Neutrophil (primary cell): ENCODE data around the gene GRK3.

Source experiments
- H3K27ac ChIP-seq: fragments of 200-600 bp; sonication (generic); 2 replicates; pipeline ENCODE4 v1.5.1; 2016; ENCODE audit warnings: mild to moderate bottlenecking, moderate library complexity
- H3K27me3 ChIP-seq: fragments of 200-600 bp; sonication (generic); 2 replicates; pipeline ENCODE4 v1.6.0; 2016; ENCODE audit warnings: mild to moderate bottlenecking
- H3K36me3 ChIP-seq: fragments of 200-600 bp; sonication (generic); 2 replicates; pipeline ENCODE4 v1.5.1; 2017
- H3K4me1 ChIP-seq, 2 experiments: fragments of 200-600 bp in 1 of 2; sonication (generic) in 1 of 2; 1 replicate in 1 of 2; 2 replicates in 1 of 2; pipeline versions ENCODE4 v1.5.1 to v1.6.1; 2013 to 2016; ENCODE audit warnings: low read depth in 1 of 2, low read length in 1 of 2, mild to moderate bottlenecking in 1 of 2, moderate library complexity in 1 of 2; ENCODE audit not compliant: control insufficient read depth in 1 of 2, insufficient read depth in 1 of 2
- H3K4me3 ChIP-seq, 2 experiments: fragments of 200-600 bp in 1 of 2; sonication (generic) in 1 of 2; 1 replicate in 1 of 2; 2 replicates in 1 of 2; pipeline ENCODE4 v1.5.1; 2013 to 2016; ENCODE audit warnings: low read depth in 1 of 2, low read length in 1 of 2, mild to moderate bottlenecking in 1 of 2, moderate library complexity in 1 of 2
- H3K9me3 ChIP-seq: fragments of 200-600 bp; sonication (generic); 2 replicates; pipeline ENCODE4 v1.5.1; 2016
- TF ChIP-seq, protein P1 (sequence below): fragments of 200-600 bp; sonication (generic); IDR thresholded peaks from 2 replicates; pipeline ENCODE4 v1.5.1; 2016; ENCODE audit warnings: antibody characterized with exemption

The GRK3 gene

DNA sequence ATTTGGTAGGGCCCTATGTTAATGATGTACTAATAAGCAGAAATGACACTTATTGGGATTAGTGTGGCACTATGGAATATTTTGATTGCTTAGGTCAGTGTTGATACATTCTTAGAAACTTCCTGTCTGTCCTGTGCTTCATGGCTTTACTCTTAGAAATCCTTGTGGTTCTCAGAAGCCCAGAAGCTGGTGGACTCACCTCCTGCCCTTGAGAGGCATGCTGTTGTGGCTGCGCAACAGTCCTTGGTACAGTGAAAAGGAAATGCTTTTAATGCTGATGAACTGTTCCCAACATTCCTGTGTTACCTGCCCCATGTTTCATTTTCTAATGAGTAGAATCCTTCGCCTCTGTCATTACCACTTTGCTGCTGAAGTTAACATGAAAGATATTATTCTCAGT lies 125.2 kb downstream of the GRK3 start:
- Histone ChIP-seq H3K9me3 (no peaks in the 10 kb centered on the region), H3K4me1 (no peaks in the 10 kb centered on the region), H3K4me3 (no peak overlapping the region), H3K36me3 (peaks cover 25% of the 10 kb centered on the region), H3K27ac (no peak overlapping the region), H3K27me3 (no peaks in the 10 kb centered on the region)
- TF ChIP-seq, protein P1, sequence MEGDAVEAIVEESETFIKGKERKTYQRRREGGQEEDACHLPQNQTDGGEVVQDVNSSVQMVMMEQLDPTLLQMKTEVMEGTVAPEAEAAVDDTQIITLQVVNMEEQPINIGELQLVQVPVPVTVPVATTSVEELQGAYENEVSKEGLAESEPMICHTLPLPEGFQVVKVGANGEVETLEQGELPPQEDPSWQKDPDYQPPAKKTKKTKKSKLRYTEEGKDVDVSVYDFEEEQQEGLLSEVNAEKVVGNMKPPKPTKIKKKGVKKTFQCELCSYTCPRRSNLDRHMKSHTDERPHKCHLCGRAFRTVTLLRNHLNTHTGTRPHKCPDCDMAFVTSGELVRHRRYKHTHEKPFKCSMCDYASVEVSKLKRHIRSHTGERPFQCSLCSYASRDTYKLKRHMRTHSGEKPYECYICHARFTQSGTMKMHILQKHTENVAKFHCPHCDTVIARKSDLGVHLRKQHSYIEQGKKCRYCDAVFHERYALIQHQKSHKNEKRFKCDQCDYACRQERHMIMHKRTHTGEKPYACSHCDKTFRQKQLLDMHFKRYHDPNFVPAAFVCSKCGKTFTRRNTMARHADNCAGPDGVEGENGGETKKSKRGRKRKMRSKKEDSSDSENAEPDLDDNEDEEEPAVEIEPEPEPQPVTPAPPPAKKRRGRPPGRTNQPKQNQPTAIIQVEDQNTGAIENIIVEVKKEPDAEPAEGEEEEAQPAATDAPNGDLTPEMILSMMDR = no peak

DNA sequence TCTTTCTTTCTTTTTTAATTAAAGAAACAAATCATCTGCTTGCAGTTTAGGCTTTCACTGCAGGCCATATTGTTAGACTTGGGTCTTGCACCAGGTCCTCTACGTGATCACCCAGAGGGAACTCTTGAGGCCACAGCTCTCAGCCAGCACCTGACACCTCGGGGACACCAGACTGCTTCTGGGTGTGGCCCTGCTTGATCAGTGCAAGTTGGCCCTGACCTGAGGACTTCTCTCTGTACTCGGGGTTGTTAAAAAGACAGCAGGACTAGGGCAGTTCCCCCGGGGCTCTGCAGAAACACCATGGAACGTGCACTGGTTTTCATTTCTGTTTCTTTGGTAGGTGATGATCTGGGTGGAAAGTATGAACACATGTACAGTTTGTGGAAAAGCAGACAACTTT lies 126.3 kb downstream of the GRK3 start:
- no peak overlapping the region for H3K27ac ChIP-seq
- H3K4me1 ChIP-seq = no peaks in the 10 kb centered on the region
- no peak overlapping the region for H3K4me3 ChIP-seq
- H3K27me3 ChIP-seq = no peaks in the 10 kb centered on the region
- H3K9me3 ChIP-seq = no peaks in the 10 kb centered on the region
- TF ChIP-seq, protein P1 = no peak
- peaks cover 33% of the 10 kb centered on the region for H3K36me3 ChIP-seq

DNA sequence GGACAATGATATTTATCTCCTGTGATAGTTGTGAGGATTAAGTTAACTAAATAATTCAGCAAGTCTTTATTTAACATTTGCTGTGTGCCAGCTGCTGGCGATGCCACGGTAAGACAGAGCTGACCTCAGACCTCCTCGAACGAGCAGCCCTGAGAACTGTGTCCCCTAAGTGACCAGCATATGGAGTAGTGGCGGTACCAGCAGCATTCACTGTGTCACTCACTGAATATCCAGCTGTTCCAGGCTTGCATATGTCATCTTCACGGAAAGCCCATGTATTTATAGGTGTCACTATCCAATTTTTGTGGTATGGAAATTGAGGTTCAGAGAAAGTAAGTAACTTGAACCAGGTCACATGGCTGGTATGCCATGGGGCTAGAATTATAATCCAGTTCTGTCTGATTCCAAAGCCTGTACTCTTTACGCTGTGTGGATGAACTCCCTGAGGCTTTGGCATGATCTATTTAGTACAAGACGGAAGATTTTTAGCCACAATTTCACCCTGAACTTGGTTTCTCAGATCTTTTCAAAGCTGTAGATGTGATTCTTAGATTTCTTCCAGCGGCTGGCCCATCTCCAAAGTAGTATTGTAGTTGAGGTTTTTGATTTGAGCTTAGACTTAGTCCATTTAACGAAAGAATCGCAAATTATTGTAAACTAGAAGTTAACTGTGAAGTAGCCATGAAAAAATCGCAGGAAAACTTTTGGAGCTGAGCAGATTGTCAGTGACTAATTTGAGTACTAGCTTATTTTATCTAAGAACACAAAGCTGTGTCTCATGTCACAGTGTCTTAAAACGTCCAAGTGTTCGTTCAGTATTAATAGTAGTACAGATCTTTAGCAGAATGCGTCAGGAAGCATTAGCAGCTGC lies 128.2 kb downstream of the GRK3 start:
- no peaks in the 10 kb centered on the region for H3K9me3 ChIP-seq
- no peak overlapping the region for H3K4me3 ChIP-seq
- peaks cover 35% of the 10 kb centered on the region for H3K36me3 ChIP-seq
- H3K27me3 ChIP-seq = no peaks in the 10 kb centered on the region
- H3K4me1 ChIP-seq = no peaks in the 10 kb centered on the region
- H3K27ac ChIP-seq = no peak overlapping the region
- TF ChIP-seq, protein P1 = no peak

DNA sequence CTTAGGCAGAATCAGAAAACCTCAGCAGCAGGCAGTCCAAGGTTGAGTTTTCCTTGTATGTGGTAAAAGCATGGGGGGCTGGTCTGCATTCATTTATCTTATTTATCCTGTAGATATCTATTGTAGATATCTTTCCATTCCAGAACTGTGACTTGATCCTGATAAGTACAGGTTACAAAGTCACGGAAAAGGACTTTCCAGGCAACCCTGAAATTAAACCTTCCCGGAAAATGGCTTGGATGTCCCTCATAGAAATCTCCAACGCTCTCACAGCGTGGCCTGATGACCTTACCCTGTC lies 128.7 kb downstream of the GRK3 start:
- Histone ChIP-seq H3K27ac (no peak overlapping the region), H3K27me3 (no peaks in the 10 kb centered on the region), H3K36me3 (peaks cover 33% of the 10 kb centered on the region), H3K4me1 (no peaks in the 10 kb centered on the region), H3K9me3 (no peaks in the 10 kb centered on the region), H3K4me3 (no peak overlapping the region)
- TF ChIP-seq, protein P1 = no peak

DNA sequence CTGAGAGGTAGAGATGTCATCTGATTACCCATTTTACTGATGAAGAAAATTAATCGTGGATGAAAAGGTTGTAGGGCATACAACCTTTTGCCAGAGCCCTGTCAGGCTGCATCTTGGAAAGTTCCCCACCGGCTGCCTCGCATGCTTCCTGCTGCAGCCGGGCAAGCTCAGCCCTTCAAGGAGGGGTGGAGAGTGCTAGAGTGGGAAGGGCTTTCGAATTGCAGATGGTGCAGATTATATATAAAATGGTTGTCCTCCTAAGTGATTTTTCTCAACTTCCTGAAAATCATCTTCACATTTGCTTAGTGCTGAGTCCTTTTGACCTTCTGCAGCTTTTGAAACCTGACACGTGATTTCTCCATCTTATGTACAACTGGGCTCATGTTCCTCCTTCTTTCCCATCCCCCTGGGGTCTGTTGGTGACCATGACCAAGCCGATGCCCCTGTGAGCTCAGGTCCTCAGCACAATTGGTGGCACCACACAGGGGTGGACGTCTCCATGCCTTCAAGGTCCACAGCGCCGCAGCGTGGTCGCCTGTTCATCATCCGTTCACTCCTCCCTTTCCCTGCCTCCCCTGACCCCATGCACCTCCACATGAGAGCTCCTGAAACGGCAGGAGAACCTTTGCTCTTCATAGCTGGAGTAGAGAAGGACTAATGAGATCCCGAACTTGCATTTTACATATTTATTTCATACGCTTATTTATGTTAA lies 129.9 kb downstream of the GRK3 start:
- TF ChIP-seq, protein P1 = no peak
- H3K27me3 ChIP-seq = no peaks in the 10 kb centered on the region
- H3K9me3 ChIP-seq = no peaks in the 10 kb centered on the region
- no peaks in the 10 kb centered on the region for H3K4me1 ChIP-seq
- H3K36me3 ChIP-seq = peaks cover 33% of the 10 kb centered on the region
- no peak overlapping the region for H3K4me3 ChIP-seq
- no peak overlapping the region for H3K27ac ChIP-seq
